Measurements from ENCODE around the gene CATSPERE. TPM values are rescaled to one million over a fixed set of nuclear protein-coding genes. Genes with fewer than 3 reads are reported as not detected.

CATSPERE gene
- total and polyA plus RNA-seq, 5 donors: 0.18 to 0.82 (median 0.47) TPM

- DNase-seq: no peak
- no peaks in the 10 kb centered on the region for H3K27me3 ChIP-seq (ENCODE audit: control insufficient read depth, insufficient read depth)
- 79% methylated on average over 8 of the region's 8 CpGs for WGBS
- peak overlapping the region; percentile 87 for H3K4me3 ChIP-seq (ENCODE audit: low read length)
- intact Hi-C loops (cut with DNase I): no loop called here
- no peaks in the 10 kb centered on the region for H3K9me3 ChIP-seq (ENCODE audit: control insufficient read depth, low read length)
- H3K4me1 ChIP-seq (ENCODE audit: control insufficient read depth, insufficient read depth, low read length): peaks cover 3% of the 10 kb centered on the region
- ATAC-seq: no peak
- peak overlapping the region; percentile 17 for H3K27ac ChIP-seq (ENCODE audit: low read length)
Measured at GRCh38 chr1:244449936-244450508, 11.1 kb upstream of the CATSPERE start.

- Histone ChIP-seq H3K4me1 (ENCODE audit: control insufficient read depth, insufficient read depth, low read length) (peaks cover 3% of the 10 kb centered on the region), H3K4me3 (ENCODE audit: low read length) (peak overlapping the region; percentile 87), H3K27ac (ENCODE audit: low read length) (peak overlapping the region; percentile 96), H3K9me3 (ENCODE audit: control insufficient read depth, low read length) (no peaks in the 10 kb centered on the region), H3K27me3 (ENCODE audit: control insufficient read depth, insufficient read depth) (no peaks in the 10 kb centered on the region)
- DNase-seq (peak; percentile 65 to 84 (median 80)), ATAC-seq (peak; percentile 15 to 54)
- intact Hi-C loops (cut with DNase I): no loop called here
- WGBS: under 1% methylated on average over 41 of the region's 41 CpGs
Measured at GRCh38 chr1:244450597-244451538, 10.2 kb upstream of the CATSPERE start.

GRCh38 chr1:244451539-244451950 lies 9.5 kb upstream of the CATSPERE start, which contains the start of gene ADSS2:
TSS of gene ADSS2 (minus strand) at chr1:244451909. CDS start at chr1:244451817, 92 bp downstream.
- no peak for DNase-seq
- H3K27ac ChIP-seq (ENCODE audit: low read length): peak within 1 kb of the TSS; percentile 96
- H3K4me1 ChIP-seq (ENCODE audit: control insufficient read depth, insufficient read depth, low read length): peaks cover 3% of the 10 kb centered on the region
- H3K9me3 ChIP-seq (ENCODE audit: control insufficient read depth, low read length): no peaks in the 10 kb centered on the region
- under 1% methylated on average over 45 of the region's 45 CpGs for WGBS
- H3K4me3 ChIP-seq (ENCODE audit: low read length): peak within 1 kb of the TSS; percentile 87
- ATAC-seq: no peak
- no peaks in the 10 kb centered on the region for H3K27me3 ChIP-seq (ENCODE audit: control insufficient read depth, insufficient read depth)
- intact Hi-C loops (cut with DNase I): no loop called here

- intact Hi-C loops (cut with DNase I): no loop called here
- WGBS: 5% methylated on average over 47 of the region's 47 CpGs
- Histone ChIP-seq H3K27ac (ENCODE audit: low read length) (no peak overlapping the region), H3K4me3 (ENCODE audit: low read length) (peak overlapping the region; percentile 87), H3K9me3 (ENCODE audit: control insufficient read depth, low read length) (no peaks in the 10 kb centered on the region), H3K4me1 (ENCODE audit: control insufficient read depth, insufficient read depth, low read length) (peaks cover 3% of the 10 kb centered on the region), H3K27me3 (ENCODE audit: control insufficient read depth, insufficient read depth) (no peaks in the 10 kb centered on the region)
- ATAC-seq: peak; percentile 99
- peak; percentile 99 to 100 (median 100) for DNase-seq
Measured at GRCh38 chr1:244451951-244452795, 8.9 kb upstream of the CATSPERE start.

- Histone ChIP-seq H3K27me3 (ENCODE audit: control insufficient read depth, insufficient read depth) (no peaks in the 10 kb centered on the region), H3K4me1 (ENCODE audit: control insufficient read depth, insufficient read depth, low read length) (peaks cover 3% of the 10 kb centered on the region), H3K4me3 (ENCODE audit: low read length) (no peak overlapping the region), H3K9me3 (ENCODE audit: control insufficient read depth, low read length) (no peaks in the 10 kb centered on the region), H3K27ac (ENCODE audit: low read length) (no peak overlapping the region)
- intact Hi-C loops (cut with DNase I): no loop called here
- ATAC-seq (no peak), DNase-seq (no peak)
- WGBS: 80% methylated on average over 6 of the region's 6 CpGs
Measured at GRCh38 chr1:244454412-244454811, 6.7 kb upstream of the CATSPERE start.

GRCh38 chr1:244456586-244456985 lies 4.5 kb upstream of the CATSPERE start:
- intact Hi-C loops (cut with DNase I): no loop called here

GRCh38 chr1:244458781-244459180 lies 2.3 kb upstream of the CATSPERE start:
- 97% methylated on average over 4 of the region's 4 CpGs for WGBS
- no peak for ATAC-seq
- intact Hi-C loops (cut with DNase I): no loop called here
- Histone ChIP-seq H3K27me3 (ENCODE audit: control insufficient read depth, insufficient read depth) (no peaks in the 10 kb centered on the region), H3K9me3 (ENCODE audit: control insufficient read depth, low read length) (no peaks in the 10 kb centered on the region), H3K4me3 (ENCODE audit: low read length) (no peak overlapping the region), H3K4me1 (ENCODE audit: control insufficient read depth, insufficient read depth, low read length) (no peaks in the 10 kb centered on the region), H3K27ac (ENCODE audit: low read length) (no peak overlapping the region)
- no peak for DNase-seq

More at GRCh38 chr1:244456586-244456985, 4.5 kb upstream of the CATSPERE start:
- Histone ChIP-seq H3K9me3 (ENCODE audit: control insufficient read depth, low read length) (no peaks in the 10 kb centered on the region), H3K27ac (ENCODE audit: low read length) (no peak overlapping the region), H3K4me3 (ENCODE audit: low read length) (no peak overlapping the region), H3K4me1 (ENCODE audit: control insufficient read depth, insufficient read depth, low read length) (no peaks in the 10 kb centered on the region), H3K27me3 (ENCODE audit: control insufficient read depth, insufficient read depth) (no peaks in the 10 kb centered on the region)
- ATAC-seq: no peak
- no peak for DNase-seq
- WGBS: 86% methylated on average over 1 of the region's 1 CpG

- no peak overlapping the region for H3K4me3 ChIP-seq (ENCODE audit: low read length)
- 96% methylated on average over 4 of the region's 4 CpGs for WGBS
- H3K4me1 ChIP-seq (ENCODE audit: control insufficient read depth, insufficient read depth, low read length): no peaks in the 10 kb centered on the region
- ATAC-seq: no peak
- intact Hi-C loops (cut with DNase I): no loop called here
- H3K27ac ChIP-seq (ENCODE audit: low read length): no peak overlapping the region
- H3K9me3 ChIP-seq (ENCODE audit: control insufficient read depth, low read length): no peaks in the 10 kb centered on the region
- no peaks in the 10 kb centered on the region for H3K27me3 ChIP-seq (ENCODE audit: control insufficient read depth, insufficient read depth)
- DNase-seq: peak; percentile 17 to 38 (median 20)
Measured at GRCh38 chr1:244460197-244460596, 876 bp upstream of the CATSPERE start.

- WGBS: 80% methylated on average over 2 of the region's 2 CpGs
- Histone ChIP-seq H3K4me1 (ENCODE audit: control insufficient read depth, insufficient read depth, low read length) (no peaks in the 10 kb centered on the region), H3K4me3 (ENCODE audit: low read length) (no peak overlapping the region), H3K9me3 (ENCODE audit: control insufficient read depth, low read length) (no peaks in the 10 kb centered on the region), H3K27ac (ENCODE audit: low read length) (no peak overlapping the region), H3K27me3 (ENCODE audit: control insufficient read depth, insufficient read depth) (no peaks in the 10 kb centered on the region)
- ATAC-seq: no peak
- intact Hi-C loops (cut with DNase I): no loop called here
- DNase-seq: no peak
Measured at GRCh38 chr1:244466724-244467123, 5.7 kb downstream of the CATSPERE start.

- Histone ChIP-seq H3K4me3 (ENCODE audit: low read length) (no peak overlapping the region), H3K27me3 (ENCODE audit: control insufficient read depth, insufficient read depth) (no peaks in the 10 kb centered on the region), H3K9me3 (ENCODE audit: control insufficient read depth, low read length) (no peaks in the 10 kb centered on the region), H3K27ac (ENCODE audit: low read length) (no peak overlapping the region), H3K4me1 (ENCODE audit: control insufficient read depth, insufficient read depth, low read length) (no peaks in the 10 kb centered on the region)
- DNase-seq (no peak), ATAC-seq (no peak)
- 90% methylated on average over 6 of the region's 6 CpGs for WGBS
- intact Hi-C loops (cut with DNase I): no loop called here
Measured at GRCh38 chr1:244473059-244473605, 12.1 kb downstream of the CATSPERE start.
